GM12878 (cell line): ENCODE data around the gene GPRC5C. TPM values are rescaled to one million over a fixed set of nuclear protein-coding genes. Genes with fewer than 3 reads are reported as not detected.

Source experiments
- ATAC-seq: fragments of 200-7000 bp; cut with Tn5 transposase; 3 replicates; pipeline ENCODE4 v1.9.1; 2020; ENCODE audit warnings: mild to moderate bottlenecking, moderate library complexity
- BruUV-seq: library from RNA; stranded (reverse); fragments of 400-500 nt; replicated peaks from 2 replicates; lab custom pipeline; 2021; lab: Mats Ljungman, UMichigan
- CTCF ChIA-PET: fragments of 300-600 bp; sonication (Branson Sonifier 250); formaldehyde crosslinking; extraction: SDS; loops from one replicate; lab custom pipeline; 2021; ENCODE audit warnings: inconsistent platforms; lab: Yijun Ruan, JAX
- POLR2A ChIA-PET: fragments of 350-600 bp; formaldehyde crosslinking; extraction: SDS; loops from one replicate; lab custom pipeline; 2021; ENCODE audit warnings: inconsistent platforms; lab: Charles Lee
- RAD21 ChIA-PET: fragments of 300-600 bp; sonication (Branson Sonifier 250); formaldehyde crosslinking; loops from one replicate; lab custom pipeline; 2023; ENCODE audit warnings: antibody characterized with exemption; ENCODE audit not compliant: unreplicated experiment; lab: Charles Lee
- SMC1A ChIA-PET: fragments of 300-600 bp; sonication (Branson Sonifier 250); formaldehyde crosslinking; loops from one replicate; lab custom pipeline; 2023; ENCODE audit not compliant: unreplicated experiment, uncharacterized antibody; lab: Charles Lee
- DNase-seq: peaks from one replicate; pipeline ENCODE4 v3.0.0-alpha.2; 2011; ENCODE audit warnings: low read depth, low spot score
- FAIRE-seq: peaks from 3 replicates; lab custom pipeline; 2011; peaks lifted over from hg19 to GRCh38; lab: Jason Lieb, UNC
- H2AFZ ChIP-seq: 2 replicates; pipeline ENCODE4 v1.6.0; 2011; ENCODE audit warnings: low read depth, low read length, control low read depth; ENCODE audit not compliant: control insufficient read depth
- H3K27ac ChIP-seq: 2 replicates; pipeline ENCODE4 v1.5.1; 2011; ENCODE audit warnings: control low read depth; ENCODE audit not compliant: control insufficient read depth, insufficient read depth
- H3K27me3 ChIP-seq, 2 experiments: replicated peaks in 1 of 2; 2 replicates each; pipeline versions ENCODE4 v1.6.0 to v1.6.1; 2011; ENCODE audit warnings: low read length in 1 of 2; ENCODE audit not compliant: control insufficient read depth in 2 of 2, insufficient read depth in 2 of 2
- H3K36me3 ChIP-seq, 2 experiments: 2 replicates each; pipeline ENCODE4 v1.5.1; 2011; ENCODE audit warnings: low read length in 1 of 2; ENCODE audit not compliant: control insufficient read depth in 2 of 2, insufficient read depth in 2 of 2
- H3K4me1 ChIP-seq: 2 replicates; pipeline ENCODE4 v1.6.1; 2011; ENCODE audit warnings: mild to moderate bottlenecking, low read length, moderate library complexity, mixed read lengths; ENCODE audit not compliant: control insufficient read depth, insufficient read depth
- H3K4me2 ChIP-seq: 2 replicates; pipeline ENCODE4 v1.6.0; 2011; ENCODE audit warnings: control low read depth; ENCODE audit not compliant: control insufficient read depth, insufficient read depth
- H3K4me3 ChIP-seq: fragments of 200-600 bp; sonication (generic); 2 replicates; pipeline ENCODE4 v1.5.1; 2016
- H3K79me2 ChIP-seq: 2 replicates; pipeline ENCODE4 v1.6.0; 2011; ENCODE audit warnings: low read length; ENCODE audit not compliant: control insufficient read depth, insufficient read depth
- H3K9ac ChIP-seq: 2 replicates; pipeline ENCODE4 v1.8.0; 2011; ENCODE audit warnings: low read length, control low read depth, mixed read lengths; ENCODE audit not compliant: control insufficient read depth, insufficient read depth
- H3K9me3 ChIP-seq: replicated peaks from 3 replicates; pipeline ENCODE4 v1.5.1; 2011; ENCODE audit warnings: mild to moderate bottlenecking, low read length; ENCODE audit not compliant: control insufficient read depth, insufficient read depth
- H4K20me1 ChIP-seq: 2 replicates; pipeline ENCODE4 v1.6.0; 2011; ENCODE audit not compliant: control insufficient read depth, insufficient read depth
- ATF3 ChIP-seq: IDR thresholded peaks from 2 replicates; pipeline ENCODE4 v1.6.1; 2011; ENCODE audit warnings: low read depth, mild to moderate bottlenecking, low read length, moderate library complexity, borderline replicate concordance; ENCODE audit errors: extremely low read depth
- BHLHE40 ChIP-seq, 2 experiments: fragments of 450-650 bp in 1 of 2; IDR thresholded peaks; 2 replicates each; pipeline ENCODE4 v1.6.1; 2011 to 2017; ENCODE audit warnings: low read depth in 2 of 2, borderline replicate concordance in 1 of 2, improper control_type of control experiment in 1 of 2, low read length in 1 of 2, mild to moderate bottlenecking in 1 of 2
- CEBPB ChIP-seq, 2 experiments: fragments of 150-350 bp in 1 of 2; IDR thresholded peaks; 2 replicates each; pipeline ENCODE4 v1.6.1; 2012 to 2014; ENCODE audit warnings: low read depth in 2 of 2, low read length in 2 of 2, borderline replicate concordance in 1 of 2, inconsistent platforms in 1 of 2
- EED ChIP-seq: sonication (generic); IDR thresholded peaks from 2 replicates; pipeline ENCODE4 v1.6.1; 2016; ENCODE audit warnings: antibody characterized with exemption, low read depth
- MEF2B ChIP-seq: fragments of 450-650 bp; IDR thresholded peaks from 2 replicates; pipeline ENCODE4 v1.6.1; 2018; ENCODE audit warnings: mild to moderate bottlenecking, moderate library complexity; ENCODE audit not compliant: partially characterized antibody, poor library complexity, severe bottlenecking
- SIN3A ChIP-seq: IDR thresholded peaks from 2 replicates; pipeline ENCODE4 v1.6.1; 2012; ENCODE audit warnings: low read depth, low read length, improper control_type of control experiment
- SMARCA5 ChIP-seq: fragments of 450-650 bp; IDR thresholded peaks from 2 replicates; pipeline ENCODE4 v1.6.1; 2017; ENCODE audit warnings: mild to moderate bottlenecking
- SP1 ChIP-seq: IDR thresholded peaks from one replicate; pipeline ENCODE4 v1.6.1; 2011; ENCODE audit warnings: low read depth, low read length
- SPI1 ChIP-seq: IDR thresholded peaks from 2 replicates; pipeline ENCODE4 v1.6.1; 2011; ENCODE audit warnings: low read depth, mild to moderate bottlenecking, low read length, moderate library complexity, borderline replicate concordance; ENCODE audit not compliant: insufficient read depth
- STAT1 ChIP-seq: fragments of 450-650 bp; conservative IDR thresholded peaks from 2 replicates; pipeline ENCODE4 v1.6.1; 2014; ENCODE audit warnings: antibody characterized with exemption, mild to moderate bottlenecking
- TAF1 ChIP-seq: IDR thresholded peaks from 2 replicates; pipeline ENCODE4 v1.6.1; 2011; ENCODE audit warnings: mild to moderate bottlenecking, low read depth, low read length, borderline replicate concordance
- WGBS: methylation state at CpG from one replicate; pipeline ENCODE4 v1.1.6; 2016; ENCODE audit warnings: low lambda C conversion rate; ENCODE audit not compliant: insufficient replicate concordance, insufficient coverage; ENCODE audit errors: missing lambda C conversion rate; 5-methylcytosine and 5-hydroxymethylcytosine counted together
- in situ Hi-C: fragments of 300-500 bp; cut with MboI; formaldehyde crosslinking; loops from 9 replicates; pipeline ENCODE4 v1.14.3; 2018; ENCODE audit warnings: mixed read lengths
- intact Hi-C: fragments of 100-400 bp; cut with micrococcal nuclease; formaldehyde crosslinking; loops from one replicate; pipeline ENCODE4 v1.14.2; 2022; ENCODE audit not compliant: unreplicated experiment
- polyA plus RNA-seq, 11 experiments: library from polyadenylated mRNA; depleted of rRNA in 4 of 11; unstranded in 6 of 11; stranded (reverse) in 5 of 11; fragments of >200 nt; fragmentation: Nextera tagmentation in 4 of 11; fragmentation: Illumina TruSeq in 1 of 11; extraction: Ambion mirVana in 4 of 11; extraction: Trizol in 1 of 11; gene quantifications; 1 replicate in 1 of 11; 2 replicates in 10 of 11; pipeline versions ENCODE4 v1.2.1 to v1.2.3, GENCODE V29; 2011 to 2016; ENCODE audit warnings: inconsistent platforms in 2 of 11, missing spikeins in 2 of 11, low read depth in 1 of 11
- total RNA-seq, 4 experiments: library from RNA; depleted of rRNA in 3 of 4; stranded (reverse); fragments of >200 nt in 3 of 4; fragmentation: Illumina TruSeq in 1 of 4; extraction: Trizol in 1 of 4; gene quantifications; 2 replicates each; pipeline versions ENCODE4 v1.2.1 to v1.2.3, GENCODE V29; 2013 to 2021
- TF ChIP-seq, protein P1 (sequence below): fragments of 450-650 bp; formaldehyde crosslinking; IDR thresholded peaks from 2 replicates; pipeline ENCODE4 v1.5.0; 2022; ENCODE audit warnings: mild to moderate bottlenecking, missing genetic modification characterization

The GPRC5C gene
- total and polyA plus RNA-seq, 10 of the 15 experiments (the other 5 are each of a cell fraction or from before 2014, with no cell fraction given) = 0.04 to 1.3 (median 0.36) TPM; not detected in 2

DNA sequence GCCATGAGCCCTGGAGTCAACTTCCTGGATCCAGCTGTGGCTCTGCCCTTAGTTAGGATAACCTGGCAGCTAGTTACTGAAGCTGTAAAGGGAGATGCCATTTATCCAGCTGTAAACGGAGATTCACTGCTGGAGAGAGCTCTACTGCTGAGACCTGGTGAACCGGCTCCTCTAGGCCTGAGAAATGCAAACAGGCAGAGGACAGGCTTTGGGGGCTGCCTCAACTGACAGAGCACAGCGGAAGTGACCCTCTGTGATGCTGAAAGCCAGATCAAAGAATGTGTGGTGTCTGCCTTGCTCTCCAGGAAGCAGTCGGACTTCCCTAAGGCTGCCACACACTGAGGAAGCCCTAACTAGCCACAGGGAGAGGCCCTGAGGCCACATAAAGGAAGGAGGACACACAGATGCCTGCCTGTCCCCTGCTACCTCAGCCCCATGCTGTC is 21.9 kb upstream of the GPRC5C start (continued):
- TF ChIP-seq CEBPB (IDR thresholded peaks at IDR 0.05; ENCODE audit: borderline replicate concordance in 1 of 2, low read depth in 2 of 2, low read length in 2 of 2) (no peak), SIN3A (no peak), TAF1 (no peak), ATF3 (no peak), MEF2B (no peak), SMARCA5 (no peak), SPI1 (no peak)
- TF ChIP-seq, protein P1, sequence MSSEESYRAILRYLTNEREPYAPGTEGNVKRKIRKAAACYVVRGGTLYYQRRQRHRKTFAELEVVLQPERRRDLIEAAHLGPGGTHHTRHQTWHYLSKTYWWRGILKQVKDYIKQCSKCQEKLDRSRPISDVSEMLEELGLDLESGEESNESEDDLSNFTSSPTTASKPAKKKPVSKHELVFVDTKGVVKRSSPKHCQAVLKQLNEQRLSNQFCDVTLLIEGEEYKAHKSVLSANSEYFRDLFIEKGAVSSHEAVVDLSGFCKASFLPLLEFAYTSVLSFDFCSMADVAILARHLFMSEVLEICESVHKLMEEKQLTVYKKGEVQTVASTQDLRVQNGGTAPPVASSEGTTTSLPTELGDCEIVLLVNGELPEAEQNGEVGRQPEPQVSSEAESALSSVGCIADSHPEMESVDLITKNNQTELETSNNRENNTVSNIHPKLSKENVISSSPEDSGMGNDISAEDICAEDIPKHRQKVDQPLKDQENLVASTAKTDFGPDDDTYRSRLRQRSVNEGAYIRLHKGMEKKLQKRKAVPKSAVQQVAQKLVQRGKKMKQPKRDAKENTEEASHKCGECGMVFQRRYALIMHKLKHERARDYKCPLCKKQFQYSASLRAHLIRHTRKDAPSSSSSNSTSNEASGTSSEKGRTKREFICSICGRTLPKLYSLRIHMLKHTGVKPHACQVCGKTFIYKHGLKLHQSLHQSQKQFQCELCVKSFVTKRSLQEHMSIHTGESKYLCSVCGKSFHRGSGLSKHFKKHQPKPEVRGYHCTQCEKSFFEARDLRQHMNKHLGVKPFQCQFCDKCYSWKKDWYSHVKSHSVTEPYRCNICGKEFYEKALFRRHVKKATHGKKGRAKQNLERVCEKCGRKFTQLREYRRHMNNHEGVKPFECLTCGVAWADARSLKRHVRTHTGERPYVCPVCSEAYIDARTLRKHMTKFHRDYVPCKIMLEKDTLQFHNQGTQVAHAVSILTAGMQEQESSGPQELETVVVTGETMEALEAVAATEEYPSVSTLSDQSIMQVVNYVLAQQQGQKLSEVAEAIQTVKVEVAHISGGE = no peak

- H2AFZ ChIP-seq = no peak overlapping the region
- TF ChIP-seq SP1 = no peak
- TF ChIP-seq STAT1 = no peak
- no peak for TF ChIP-seq BHLHE40 (IDR thresholded peaks at IDR 0.05; ENCODE audit: borderline replicate concordance in 1 of 2, low read depth in 2 of 2, low read length in 1 of 2)
- TF ChIP-seq EED = no peak
- no peaks in the 10 kb centered on the region for H3K79me2 ChIP-seq
- in situ Hi-C loops = no loop called here
- no peaks in the 10 kb centered on the region for H3K9me3 ChIP-seq
- FAIRE-seq (no peak), DNase-seq (no peak), ATAC-seq (no peak)
- no peak overlapping the region for H3K9ac ChIP-seq
- intact Hi-C loops = no loop called here
- WGBS = 64% methylated on average over 8 of the region's 8 CpGs
- H4K20me1 ChIP-seq = no peaks in the 10 kb centered on the region
- SMC1A ChIA-PET = interaction anchor here (1.4 to 1.8 kb wide), 4 partner anchors 10 to 59 kb away, joined by 3 to 10 read pairs (median 4); no protein-coding TSS in a partner anchor
- no peaks in the 10 kb centered on the region for H3K36me3 ChIP-seq
- peaks cover 1% of the 10 kb centered on the region; the same call in 1 of the 2 replicates for H3K4me1 ChIP-seq
- no peak overlapping the region for H3K4me2 ChIP-seq
- H3K27me3 ChIP-seq = no peaks in the 10 kb centered on the region
- no peak overlapping the region for H3K4me3 ChIP-seq
- POLR2A ChIA-PET = interaction anchor here (0.5 to 0.7 kb wide), 3 partner anchors 26 to 1385 kb away, joined by 3 read pairs; no protein-coding TSS in a partner anchor
- CTCF ChIA-PET = interaction anchor here (0.6 to 2.7 kb wide), 6 partner anchors 26 to 79 kb away, joined by 3 to 10 read pairs (median 3); no protein-coding TSS in a partner anchor
- H3K27ac ChIP-seq = no peak overlapping the region
- no TSS peak for BruUV-seq
- RAD21 ChIA-PET = interaction anchor here (1.6 kb wide), 1 partner anchor 33 kb away, joined by 4 read pairs; no protein-coding TSS in a partner anchor
Observed at GRCh38 chr17:74412581-74412980, 19.3 kb upstream of the GPRC5C start.
